IMR-90 (cell line): Measurements from ENCODE around the gene RABGAP1. TPM values are rescaled to one million over a fixed set of nuclear protein-coding genes. Genes with fewer than 3 reads are reported as not detected.

Experiments
- ATAC-seq: fragments of 200-7000 bp; cut with Tn5 transposase; 2 replicates; pipeline ENCODE4 v1.9.1; 2020; ENCODE audit warnings: low read depth, mild to moderate bottlenecking, moderate library complexity
- BruUV-seq: library from RNA; stranded (reverse); fragments of 400-500 nt; replicated peaks from 2 replicates; lab custom pipeline; 2021; lab: Mats Ljungman, UMichigan
- CTCF ChIA-PET: fragments of 300-600 bp; formaldehyde crosslinking; extraction: SDS; loops from one replicate; lab custom pipeline; 2021; ENCODE audit warnings: antibody characterized with exemption; lab: Yijun Ruan, JAX
- POLR2A ChIA-PET: fragments of 300-600 bp; sonication (Branson Sonifier 250); formaldehyde crosslinking; loops from one replicate; lab custom pipeline; 2022; ENCODE audit warnings: antibody characterized with exemption; ENCODE audit not compliant: unreplicated experiment; lab: Charles Lee
- DNase-seq: peaks from one replicate; pipeline ENCODE4 v3.0.0; 2013
- H2AFZ ChIP-seq: replicated peaks from 2 replicates; pipeline ENCODE3; 2013; ENCODE audit warnings: low read length, mild to moderate bottlenecking; ENCODE audit not compliant: poor library complexity
- H2AK5ac ChIP-seq: 2 replicates; pipeline ENCODE4 v1.6.1; 2013; ENCODE audit warnings: low read depth, low read length, inconsistent platforms
- H2AK9ac ChIP-seq: replicated peaks from 2 replicates; pipeline ENCODE3; 2013; ENCODE audit warnings: mild to moderate bottlenecking, low read depth, low read length, moderate library complexity; ENCODE audit not compliant: poor library complexity
- H2BK120ac ChIP-seq: 2 replicates; pipeline ENCODE4 v1.6.1; 2013; ENCODE audit warnings: low read depth, low read length, inconsistent platforms
- H2BK15ac ChIP-seq: 3 replicates; pipeline ENCODE4 v1.6.1; 2013; ENCODE audit warnings: low read depth, low read length, inconsistent platforms
- H2BK20ac ChIP-seq: 2 replicates; pipeline ENCODE4 v1.6.1; 2013; ENCODE audit warnings: low read depth, mild to moderate bottlenecking, inconsistent platforms, low read length, moderate library complexity
- H2BK5ac ChIP-seq: 2 replicates; pipeline ENCODE4 v1.6.1; 2013; ENCODE audit warnings: mild to moderate bottlenecking, low read depth, low read length, inconsistent platforms; ENCODE audit not compliant: poor library complexity, severe bottlenecking
- H3K14ac ChIP-seq: replicated peaks from 2 replicates; pipeline ENCODE4 v1.6.1; 2013; ENCODE audit warnings: low read depth, low read length, inconsistent platforms
- H3K18ac ChIP-seq: 2 replicates; pipeline ENCODE4 v1.6.1; 2013; ENCODE audit warnings: low read depth, low read length, control low read depth
- H3K23ac ChIP-seq: 2 replicates; pipeline ENCODE4 v1.6.1; 2013; ENCODE audit warnings: low read depth, low read length, inconsistent platforms
- H3K27ac ChIP-seq: 2 replicates; pipeline ENCODE4 v1.5.1; 2013; ENCODE audit warnings: mild to moderate bottlenecking, control low read depth, low read length; ENCODE audit not compliant: insufficient read depth
- H3K27me3 ChIP-seq: 2 replicates; pipeline ENCODE4 v1.6.1; 2013; ENCODE audit warnings: low read length; ENCODE audit not compliant: control insufficient read depth, insufficient read depth
- H3K36me3 ChIP-seq: 2 replicates; pipeline ENCODE4 v1.6.1; 2013; ENCODE audit warnings: low read length, mixed read lengths; ENCODE audit not compliant: control insufficient read depth, insufficient read depth
- H3K4ac ChIP-seq: 2 replicates; pipeline ENCODE4 v1.6.1; 2013; ENCODE audit warnings: low read depth, low read length, inconsistent platforms
- H3K4me1 ChIP-seq: 2 replicates; pipeline ENCODE4 v1.6.1; 2013; ENCODE audit warnings: low read length, mixed read lengths; ENCODE audit not compliant: control insufficient read depth, insufficient read depth
- H3K4me2 ChIP-seq: 2 replicates; pipeline ENCODE4 v1.6.1; 2013; ENCODE audit warnings: low read depth, mild to moderate bottlenecking, control low read depth, low read length, moderate library complexity
- H3K4me3 ChIP-seq: 2 replicates; pipeline ENCODE4 v1.5.1; 2013; ENCODE audit warnings: low read depth, mild to moderate bottlenecking, control low read depth, low read length, moderate library complexity; ENCODE audit not compliant: insufficient read depth
- H3K56ac ChIP-seq: 2 replicates; pipeline ENCODE4 v1.6.1; 2013; ENCODE audit warnings: low read length, inconsistent platforms; ENCODE audit not compliant: insufficient read depth; ENCODE audit errors: extremely low read depth
- H3K79me1 ChIP-seq, 2 experiments: 2 replicates each; pipeline ENCODE4 v1.6.1; 2013; ENCODE audit warnings: low read length in 2 of 2, inconsistent platforms in 1 of 2, low read depth in 1 of 2
- H3K9ac ChIP-seq: 2 replicates; pipeline ENCODE4 v1.6.1; 2013; ENCODE audit warnings: low read depth, low read length, control low read depth
- H3K9me1 ChIP-seq: 2 replicates; pipeline ENCODE4 v1.6.1; 2013; ENCODE audit warnings: low read length, inconsistent platforms; ENCODE audit not compliant: insufficient read depth
- H3K9me3 ChIP-seq: 2 replicates; pipeline ENCODE4 v1.6.1; 2013; ENCODE audit warnings: low read length; ENCODE audit not compliant: control insufficient read depth, insufficient read depth
- H4K20me1 ChIP-seq: 2 replicates; pipeline ENCODE4 v1.6.1; 2013; ENCODE audit warnings: low read length, inconsistent platforms; ENCODE audit not compliant: insufficient read depth
- H4K5ac ChIP-seq: 2 replicates; pipeline ENCODE4 v1.6.1; 2013; ENCODE audit warnings: mild to moderate bottlenecking, low read depth, low read length, control low read depth
- H4K8ac ChIP-seq, 2 experiments: 2 replicates each; pipeline ENCODE4 v1.6.1; 2013; ENCODE audit warnings: low read depth in 2 of 2, low read length in 2 of 2, control low read depth in 1 of 2, inconsistent platforms in 1 of 2
- H4K91ac ChIP-seq: 2 replicates; pipeline ENCODE4 v1.6.1; 2013; ENCODE audit warnings: low read depth, low read length, inconsistent platforms; ENCODE audit not compliant: insufficient read depth
- MXI1 ChIP-seq: IDR thresholded peaks from 2 replicates; pipeline ENCODE4 v1.6.1; 2012; ENCODE audit warnings: low read depth, mild to moderate bottlenecking, low read length, moderate library complexity, borderline replicate concordance
- WGBS, 2 experiments: methylation state at CpG; one replicate each; pipeline versions ENCODE4 v1.1.5 to v1.1.7; 2013; ENCODE audit warnings: missing lambda C conversion rate in 2 of 2; ENCODE audit not compliant: insufficient read length in 1 of 2; ENCODE audit errors: extremely low coverage in 2 of 2; 5-methylcytosine and 5-hydroxymethylcytosine counted together
- dilution Hi-C: fragments of 300-500 bp; cut with HindIII; formaldehyde crosslinking; loops from one replicate; pipeline ENCODE4 v1.14.3; 2018; ENCODE audit warnings: low sequenced_read_pairs; ENCODE audit not compliant: unreplicated experiment
- in situ Hi-C: fragments of 300-500 bp; cut with MboI; formaldehyde crosslinking; loops from 3 replicates; pipeline ENCODE4 v1.14.3; 2019; ENCODE audit warnings: low sequenced_read_pairs, inconsistent platforms, mixed read lengths
- intact Hi-C: fragments of 100-400 bp; cut with micrococcal nuclease; formaldehyde crosslinking; loops from 2 replicates; pipeline ENCODE4 v1.10.0; 2022
- polyA plus RNA-seq, 3 experiments: library from polyadenylated mRNA; depleted of rRNA; stranded (reverse); fragments of >200 nt; gene quantifications; 2 replicates each; pipeline ENCODE4 v1.2.3, GENCODE V29; 2012; ENCODE audit warnings: low replicate concordance in 1 of 3
- total RNA-seq: library from RNA; depleted of rRNA; stranded (reverse); fragments of >200 nt; gene quantifications from 2 replicates; pipeline ENCODE4 v1.2.3, GENCODE V29; 2012
- TF ChIP-seq, protein P1 (sequence below): fragments of 150-350 bp; IDR thresholded peaks from 2 replicates; pipeline ENCODE4 v1.6.1; 2016; ENCODE audit warnings: low read depth, mild to moderate bottlenecking, low read length, moderate library complexity, borderline replicate concordance

The RABGAP1 gene
- total and polyA plus RNA-seq, 2 of the 4 experiments (the other 2 are of a cell fraction): 20.0 to 53.9 TPM

DNA sequence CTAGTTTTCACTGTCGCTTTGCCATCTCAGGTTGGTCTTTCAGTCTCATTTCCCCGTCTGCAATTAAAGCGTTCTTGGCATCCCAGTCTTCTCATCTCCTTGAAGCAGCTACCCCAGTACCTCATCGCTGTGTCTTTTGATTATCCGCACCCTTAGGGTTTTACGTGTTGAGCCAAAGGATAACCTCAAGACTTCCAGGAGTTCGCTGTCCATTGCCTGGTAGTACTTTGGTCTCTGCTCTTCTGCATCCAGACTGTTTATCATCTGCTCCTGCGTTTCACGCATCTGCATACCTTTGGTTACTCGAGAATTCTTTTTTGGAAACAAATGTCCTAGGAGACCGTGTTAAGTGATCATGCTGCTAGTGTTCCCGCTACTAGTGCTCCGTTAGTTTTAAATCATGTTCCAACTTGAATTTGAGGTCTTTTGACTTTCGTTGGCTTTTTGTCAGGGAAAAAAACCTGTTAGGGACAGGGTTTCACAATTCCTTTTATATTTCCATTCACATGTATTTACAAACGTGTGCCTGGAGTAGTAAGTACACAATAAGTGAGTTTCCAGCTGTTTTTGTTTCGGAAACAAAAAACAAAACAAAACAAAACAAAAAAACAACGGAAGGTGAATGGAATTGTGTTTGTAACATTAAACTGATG, 888 bp downstream of the RABGAP1 start:
- Histone ChIP-seq H4K8ac (peak overlapping the region in 1 of 2 experiments; percentile 77; a peak in 2 of 4 replicates), H3K4ac (peak overlapping the region; percentile 73), H4K20me1 (peaks cover 15% of the 10 kb centered on the region; the same call in 1 of the 2 replicates), H2BK20ac (peak overlapping the region; percentile 2; the same call in 1 of the 2 replicates), H3K14ac (peak overlapping the region; percentile 66), H3K36me3 (peaks cover 9% of the 10 kb centered on the region), H3K9me3 (no peaks in the 10 kb centered on the region), H2BK15ac (no peak overlapping the region), H3K4me1 (peaks cover 5% of the 10 kb centered on the region), H3K9me1 (no peaks in the 10 kb centered on the region), H3K27me3 (no peaks in the 10 kb centered on the region), H2BK5ac (peak overlapping the region; percentile 83), H3K56ac (peak overlapping the region; percentile 79), H2BK120ac (0 out of 2 replicates have a peak overlapping the region, but pooled peaks have one; percentile 9), H3K23ac (peak overlapping the region; percentile 80), H3K4me2 (peak overlapping the region; percentile 94), H3K79me1 (peaks cover 5 to 35% of the 10 kb centered on the region in 2 experiments), H3K9ac (peak overlapping the region; percentile 85), H3K18ac (peak overlapping the region; percentile 22), H4K91ac (peak overlapping the region; percentile 61; the same call in 1 of the 2 replicates), H3K27ac (peak overlapping the region; percentile 90), H3K4me3 (peak overlapping the region; percentile 92), H2AFZ (peak overlapping the region; percentile 97), H2AK5ac (peak overlapping the region; percentile 60), H4K5ac (peak overlapping the region; percentile 18), H2AK9ac (peak overlapping the region; percentile 93)
- CTCF ChIA-PET: no interaction called here
- intact Hi-C loops (loop anchor here (2.0 kb wide), 1 partner anchor 37 kb away; the partner anchor contains the start of gene RC3H2), in situ Hi-C loops (no loop called here), dilution Hi-C loops (no loop called here)
- 4% methylated on average over 11 of the region's 17 CpGs; no CpG with 5 or more reads in 1 of the 2 experiments for WGBS, 2 experiments
- DNase-seq (peak; percentile 76), ATAC-seq (peak; percentile 27)
- POLR2A ChIA-PET: no interaction called here
- 0 out of 2 replicates have a peak, but pooled peaks have one; percentile 48 for TF ChIP-seq MXI1
- TF ChIP-seq, protein P1, sequence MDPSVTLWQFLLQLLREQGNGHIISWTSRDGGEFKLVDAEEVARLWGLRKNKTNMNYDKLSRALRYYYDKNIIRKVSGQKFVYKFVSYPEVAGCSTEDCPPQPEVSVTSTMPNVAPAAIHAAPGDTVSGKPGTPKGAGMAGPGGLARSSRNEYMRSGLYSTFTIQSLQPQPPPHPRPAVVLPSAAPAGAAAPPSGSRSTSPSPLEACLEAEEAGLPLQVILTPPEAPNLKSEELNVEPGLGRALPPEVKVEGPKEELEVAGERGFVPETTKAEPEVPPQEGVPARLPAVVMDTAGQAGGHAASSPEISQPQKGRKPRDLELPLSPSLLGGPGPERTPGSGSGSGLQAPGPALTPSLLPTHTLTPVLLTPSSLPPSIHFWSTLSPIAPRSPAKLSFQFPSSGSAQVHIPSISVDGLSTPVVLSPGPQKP: no peak
- TSS peak; percentile 40 for BruUV-seq
